ENCODE measurements around the gene PBX4.
A peak's percentile ranks its signal among the peaks of the same experiment; 100 is the strongest.

PBX4 gene

DNA sequence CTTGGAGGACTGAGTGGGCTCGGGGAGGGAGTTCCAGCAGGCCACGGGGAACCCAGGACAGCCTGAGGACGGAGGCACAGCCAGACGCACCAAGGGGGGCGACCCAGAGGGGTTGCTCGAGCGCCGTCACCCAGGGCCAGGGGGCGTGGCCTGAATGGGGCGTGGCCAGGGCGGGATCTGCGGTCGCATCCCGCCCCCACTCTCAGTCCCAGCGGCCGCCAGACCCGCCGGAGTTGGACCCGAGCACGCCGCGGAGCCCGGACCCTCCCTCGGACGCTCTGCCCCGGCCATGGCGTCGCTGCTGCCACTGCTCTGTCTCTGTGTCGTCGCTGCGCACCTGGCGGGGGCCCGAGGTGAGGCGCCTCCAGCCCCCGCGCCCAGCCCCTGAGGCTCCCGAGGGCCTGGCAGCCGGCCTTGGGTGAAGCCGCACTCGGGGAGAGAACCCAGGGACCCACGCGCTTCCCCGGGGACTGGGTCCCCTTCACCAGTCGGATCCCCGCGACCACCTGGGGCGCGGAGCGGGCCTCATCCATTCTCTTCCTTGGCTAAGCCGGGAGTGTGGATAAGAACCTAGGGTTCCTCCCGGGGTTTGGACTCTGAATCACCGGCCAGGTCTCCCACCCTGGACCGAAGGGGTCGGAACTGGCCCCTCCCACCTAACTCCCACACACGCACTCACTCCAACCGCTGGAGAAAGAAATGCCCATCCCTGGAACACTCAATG is 80.3 kb downstream of the PBX4 start, which contains the start of gene CILP2:
Gene CILP2, plus strand, starts transcription at position 205 of the 724 bp plus-strand sequence. Its CDS starts 85 bp downstream, at position 290.
- DNase-seq (ENCODE audit: low read depth) = no peak

DNA sequence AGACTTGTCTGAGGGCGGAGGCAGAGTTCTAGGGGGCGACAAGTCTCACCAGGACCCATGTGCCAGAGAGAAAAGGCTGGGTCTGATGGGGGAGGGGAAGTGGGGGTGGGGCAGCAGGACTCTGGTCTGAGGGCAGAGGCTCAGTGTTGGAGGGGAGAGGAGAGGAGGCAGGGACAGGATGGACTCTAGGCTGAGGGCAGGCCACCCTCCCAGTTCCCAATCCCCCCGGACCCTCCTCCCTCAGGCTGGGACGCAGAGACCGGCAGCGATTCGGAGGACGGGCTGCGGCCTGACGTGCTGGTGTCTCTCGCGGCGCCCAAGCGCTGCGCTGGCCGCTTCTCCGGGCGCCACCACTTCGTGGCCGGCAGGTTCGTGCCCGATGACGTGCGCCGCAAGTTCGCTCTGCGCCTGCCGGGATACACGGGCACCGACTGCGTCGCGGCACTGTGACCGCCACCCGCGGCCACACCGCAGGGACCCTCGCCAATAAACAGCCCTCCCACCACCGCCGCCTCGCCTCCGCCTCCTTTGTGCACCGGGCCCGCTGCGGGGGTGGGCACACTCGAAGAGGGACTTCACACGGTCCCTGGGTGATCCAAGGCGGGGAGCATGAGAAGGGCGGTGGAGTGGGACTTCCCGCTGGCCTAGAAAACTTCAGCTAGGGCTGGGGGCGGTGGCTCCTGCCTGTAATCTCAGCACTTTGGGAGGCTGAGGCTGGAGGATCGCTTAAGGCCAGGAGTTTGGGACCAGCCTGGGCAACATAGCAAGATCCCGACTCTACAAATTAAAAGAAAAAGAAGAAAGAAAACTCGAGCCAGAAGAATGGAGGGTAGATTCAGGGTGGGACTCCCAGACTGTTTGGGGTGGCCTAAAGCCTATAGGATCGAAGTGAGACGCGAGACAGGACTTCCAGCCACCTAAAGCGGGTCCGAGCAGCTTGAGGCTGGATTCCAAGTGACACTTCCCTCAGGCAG is 81.1 kb downstream of the PBX4 start:
- no peak for DNase-seq (ENCODE audit: low read depth)

DNA sequence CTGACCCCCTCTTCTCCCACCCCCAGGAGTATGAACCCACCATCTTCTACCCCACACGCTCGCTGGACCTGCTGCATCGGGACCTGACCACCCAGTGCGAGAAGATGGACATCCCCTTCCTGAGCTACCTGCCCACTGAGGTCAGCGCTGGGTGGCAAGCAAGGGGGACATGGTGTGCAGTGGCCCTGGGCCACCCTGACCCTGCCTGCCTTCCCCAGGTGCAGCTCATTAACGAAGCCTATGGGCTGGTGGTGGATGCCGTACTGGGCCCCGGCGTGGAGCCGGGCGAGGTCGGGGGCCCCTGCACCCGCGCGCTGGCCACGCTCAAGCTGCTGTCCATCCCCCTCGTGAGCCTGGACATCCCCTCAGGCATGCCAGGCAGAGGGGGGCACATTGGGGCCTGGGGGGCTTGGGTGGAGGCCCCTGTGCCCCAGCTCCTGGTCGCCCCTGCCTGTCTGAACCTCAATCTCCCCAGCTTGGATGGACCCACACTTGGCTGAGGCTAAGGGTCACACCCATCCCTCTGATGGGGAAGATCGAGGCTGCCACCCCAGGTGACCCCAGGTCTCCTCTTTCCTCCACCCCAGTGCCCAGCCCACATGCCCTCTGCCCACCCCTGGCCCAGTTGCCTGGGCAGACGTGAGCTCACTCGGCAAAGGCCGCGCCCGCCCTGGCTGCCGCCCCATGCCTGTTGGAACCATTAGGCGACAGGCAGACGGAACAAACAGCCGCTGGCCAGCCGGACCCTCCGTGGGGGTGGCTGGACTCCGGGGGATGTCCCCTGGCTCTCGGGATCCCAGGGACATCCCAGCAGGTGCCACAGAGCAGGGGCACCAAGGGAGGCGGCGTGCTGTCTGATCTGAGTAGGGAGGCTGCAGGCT is 82.9 kb downstream of the PBX4 start:
- DNase-seq (ENCODE audit: low read depth) = no peak

DNA sequence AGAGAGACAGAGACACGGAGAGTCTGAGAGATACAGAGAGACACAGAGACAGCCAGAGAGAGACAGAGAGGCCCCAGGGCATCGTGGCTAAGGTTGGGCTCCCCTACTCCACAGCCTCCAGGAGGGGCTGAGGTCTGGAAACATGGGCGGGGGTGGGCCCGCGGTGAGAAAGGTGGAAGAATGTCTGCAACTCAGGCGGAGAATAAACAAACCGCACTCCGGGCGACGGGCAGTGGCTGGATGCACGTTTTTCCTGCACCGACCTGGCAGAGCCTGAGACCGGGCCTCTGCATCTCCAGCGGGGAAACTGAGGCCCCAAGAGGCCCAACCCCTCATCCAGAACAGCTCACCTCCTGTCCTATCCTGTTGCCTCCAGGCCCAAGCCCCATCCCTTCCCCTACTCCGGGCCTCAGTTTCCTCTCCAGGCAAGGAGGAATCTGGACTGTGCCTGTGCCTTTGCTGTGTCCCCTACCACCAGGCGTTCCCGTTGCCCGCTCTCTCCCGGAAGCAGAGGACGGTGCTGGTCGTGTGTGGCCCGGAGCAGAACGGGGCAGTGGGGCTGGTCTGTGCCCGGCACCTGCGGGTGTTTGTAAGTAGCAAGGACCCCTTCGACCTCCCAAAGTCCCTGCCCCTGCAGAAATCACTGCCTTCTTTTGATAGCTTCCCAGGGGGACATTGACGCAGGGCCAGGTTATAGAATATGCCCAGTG is 83.8 kb downstream of the PBX4 start:
- DNase-seq (ENCODE audit: low read depth) = no peak

DNA sequence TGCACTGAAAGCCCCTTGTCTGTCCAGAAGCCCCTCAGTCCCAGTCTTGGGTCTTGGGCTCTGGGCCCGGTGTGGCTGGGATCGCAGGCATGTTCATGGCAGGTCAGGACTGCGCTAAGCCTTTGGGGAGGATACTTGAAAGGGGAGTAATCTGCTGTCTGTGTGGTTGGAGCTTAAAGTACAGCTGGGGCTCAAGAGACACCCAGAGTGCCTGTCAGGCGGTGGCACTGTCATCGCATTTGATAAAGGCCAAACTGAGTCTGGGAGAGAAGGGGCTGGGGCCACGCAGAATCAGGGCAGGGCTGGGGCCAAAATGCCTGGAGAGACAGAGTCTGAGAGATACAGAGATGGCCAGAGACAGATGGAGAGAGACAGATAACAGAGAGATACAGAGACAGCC is 84.6 kb downstream of the PBX4 start:
- no peak for DNase-seq (ENCODE audit: low read depth)

DNA sequence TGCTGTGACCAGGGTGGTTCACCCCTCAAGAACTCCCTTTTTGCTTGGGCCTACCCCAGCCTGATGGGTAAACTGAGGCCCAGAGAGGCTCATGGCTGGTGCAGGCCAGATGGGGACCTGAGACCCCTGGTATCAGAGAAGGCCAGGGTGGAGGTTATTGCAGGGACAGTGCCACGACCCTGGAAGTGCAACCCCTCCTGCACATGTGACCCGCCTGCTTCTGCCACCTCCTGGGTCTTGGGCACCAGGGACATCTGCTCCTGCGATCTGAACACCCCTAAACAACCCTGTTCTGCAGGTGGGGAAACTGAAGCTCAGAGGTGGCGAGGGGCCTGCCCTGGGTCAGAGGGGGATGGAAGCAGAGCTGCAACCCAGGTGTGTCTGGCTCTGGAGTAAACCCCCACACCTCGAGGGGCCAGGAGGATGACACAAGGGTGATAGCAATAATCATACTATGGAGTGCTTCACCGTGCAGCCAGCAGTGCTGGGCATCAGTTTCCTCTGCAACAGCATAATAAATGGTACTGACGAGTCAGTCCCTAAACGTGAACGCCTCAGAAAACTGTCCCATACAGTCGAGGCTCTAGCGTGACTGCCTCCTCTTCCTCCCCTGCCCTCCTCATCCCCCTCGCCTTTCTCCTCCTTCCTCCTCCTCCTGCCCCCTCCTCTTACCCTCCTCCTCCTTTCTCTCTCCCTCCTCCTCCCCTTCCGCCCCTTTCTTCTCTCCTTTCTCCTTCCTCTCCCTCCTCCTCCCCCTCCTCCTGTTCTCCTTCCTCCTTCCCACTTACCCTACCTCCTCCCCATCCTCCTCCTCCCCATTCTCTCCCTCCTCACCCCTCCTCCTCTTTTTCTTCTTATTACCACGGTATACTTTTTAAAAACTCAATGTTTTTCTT is 85.4 kb downstream of the PBX4 start:
- DNase-seq (ENCODE audit: low read depth) = no peak

DNA sequence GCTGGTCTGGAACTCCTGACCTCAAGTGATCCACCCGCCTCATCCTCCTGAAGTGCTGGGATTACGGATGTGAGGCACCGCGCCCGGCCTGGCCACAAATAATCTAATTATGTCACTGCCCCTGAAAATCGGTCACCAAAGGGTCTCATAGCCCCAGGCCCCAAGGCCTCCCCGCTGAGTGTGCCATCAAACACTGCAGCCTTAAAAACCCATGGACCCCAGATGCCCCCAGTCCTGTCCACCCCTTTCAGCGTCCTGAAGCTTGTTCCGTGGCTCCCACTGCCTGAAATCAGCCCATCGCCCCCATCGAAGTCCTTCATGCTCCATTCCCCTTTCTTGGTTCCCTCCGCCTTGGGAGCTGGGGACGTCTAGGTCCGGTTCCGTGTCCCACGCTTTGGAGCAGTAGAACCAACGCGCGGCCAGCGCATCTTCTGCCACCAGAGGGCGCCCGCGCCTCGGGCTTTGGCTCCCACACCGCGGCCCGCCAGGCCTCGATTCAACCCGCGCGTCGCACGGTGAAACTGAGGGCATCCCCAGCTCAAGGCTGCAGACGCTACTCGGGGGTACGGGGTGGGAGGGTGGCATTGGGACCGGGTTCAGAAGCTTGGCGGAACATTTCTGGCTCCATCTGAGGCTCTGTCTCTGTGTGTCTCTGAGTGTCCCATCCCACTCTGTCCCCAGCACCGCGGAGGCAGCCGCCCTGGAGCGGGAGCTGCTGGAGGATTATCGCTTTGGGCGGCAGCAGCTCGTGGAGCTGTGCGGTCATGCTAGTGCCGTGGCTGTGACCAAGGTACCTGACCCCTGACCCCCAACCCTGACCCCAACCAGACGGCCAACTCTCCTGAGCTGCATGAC is 86.3 kb downstream of the PBX4 start:
- peak; percentile 90 for DNase-seq (ENCODE audit: low read depth)

DNA sequence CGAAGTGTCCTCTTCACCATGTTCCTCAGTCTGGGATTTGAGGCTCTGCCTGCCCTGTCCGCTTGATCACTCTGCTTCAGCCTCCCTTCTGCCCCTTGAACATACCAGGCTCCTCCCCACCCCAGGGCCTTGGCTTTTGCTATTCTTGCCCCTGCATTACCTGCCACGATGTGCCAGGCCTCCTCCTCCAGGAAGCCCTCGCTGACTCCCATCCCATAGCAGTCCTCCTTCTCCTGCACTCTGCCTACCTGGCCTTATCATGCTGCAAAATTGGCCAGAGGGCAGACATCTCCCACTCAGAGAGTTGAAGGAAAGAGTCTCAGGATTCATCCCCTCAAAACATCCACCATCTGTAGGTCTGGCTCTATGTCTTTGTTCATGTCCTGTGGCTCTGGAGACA is 87.6 kb downstream of the PBX4 start:
- no peak for DNase-seq (ENCODE audit: low read depth)

DNA sequence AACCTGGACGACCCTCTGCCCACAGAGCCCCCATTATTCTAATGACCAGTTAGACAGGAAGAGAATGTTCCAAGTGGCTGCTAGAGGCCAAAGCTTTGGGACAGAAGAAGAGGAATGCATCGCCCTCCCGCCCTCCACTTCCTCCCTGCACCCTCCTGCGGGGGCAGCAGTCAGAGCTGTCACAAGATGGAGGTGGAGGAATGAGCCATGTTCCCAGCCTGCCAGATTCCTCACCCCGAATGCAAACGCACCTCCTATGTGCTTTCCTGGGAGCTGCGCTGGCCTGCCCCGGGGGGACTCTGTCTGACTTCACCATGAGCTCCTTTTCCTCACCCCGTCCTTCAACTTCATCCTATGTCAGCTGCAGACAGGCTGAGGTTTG is 88.1 kb downstream of the PBX4 start:
- no peak for DNase-seq (ENCODE audit: low read depth)

DNA sequence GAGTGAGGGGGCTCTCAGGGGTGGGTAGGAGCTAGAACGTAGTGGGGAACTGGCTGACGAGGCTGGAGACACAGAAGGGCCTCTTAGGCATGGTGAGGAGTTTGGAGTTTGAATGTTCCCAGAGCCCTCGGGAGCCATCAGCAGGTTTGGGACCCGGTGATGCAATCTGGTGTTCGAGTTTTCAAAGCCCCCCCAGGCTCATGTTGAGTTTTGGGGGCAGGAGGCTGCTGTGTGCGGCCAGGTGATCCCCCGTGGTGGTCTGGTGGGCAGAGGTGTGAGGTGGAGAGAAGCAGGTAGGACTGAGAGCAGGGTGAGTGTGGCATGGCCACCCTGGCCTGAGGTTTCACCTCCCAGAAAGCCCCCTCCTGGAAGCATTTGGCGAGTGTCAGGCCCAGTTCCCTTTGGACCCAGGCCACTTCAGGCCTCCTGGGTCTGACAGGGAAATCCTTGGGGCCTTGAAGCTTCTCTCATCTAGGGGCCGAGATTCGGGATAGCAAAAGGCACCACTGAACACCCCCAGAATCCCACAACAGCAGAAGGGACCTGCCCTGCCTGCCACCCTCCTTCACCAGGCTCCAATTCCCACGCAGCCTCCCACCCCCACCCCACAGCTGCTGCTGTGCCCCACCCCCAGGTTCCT is 88.6 kb downstream of the PBX4 start:
- DNase-seq (ENCODE audit: low read depth) = no peak

DNA sequence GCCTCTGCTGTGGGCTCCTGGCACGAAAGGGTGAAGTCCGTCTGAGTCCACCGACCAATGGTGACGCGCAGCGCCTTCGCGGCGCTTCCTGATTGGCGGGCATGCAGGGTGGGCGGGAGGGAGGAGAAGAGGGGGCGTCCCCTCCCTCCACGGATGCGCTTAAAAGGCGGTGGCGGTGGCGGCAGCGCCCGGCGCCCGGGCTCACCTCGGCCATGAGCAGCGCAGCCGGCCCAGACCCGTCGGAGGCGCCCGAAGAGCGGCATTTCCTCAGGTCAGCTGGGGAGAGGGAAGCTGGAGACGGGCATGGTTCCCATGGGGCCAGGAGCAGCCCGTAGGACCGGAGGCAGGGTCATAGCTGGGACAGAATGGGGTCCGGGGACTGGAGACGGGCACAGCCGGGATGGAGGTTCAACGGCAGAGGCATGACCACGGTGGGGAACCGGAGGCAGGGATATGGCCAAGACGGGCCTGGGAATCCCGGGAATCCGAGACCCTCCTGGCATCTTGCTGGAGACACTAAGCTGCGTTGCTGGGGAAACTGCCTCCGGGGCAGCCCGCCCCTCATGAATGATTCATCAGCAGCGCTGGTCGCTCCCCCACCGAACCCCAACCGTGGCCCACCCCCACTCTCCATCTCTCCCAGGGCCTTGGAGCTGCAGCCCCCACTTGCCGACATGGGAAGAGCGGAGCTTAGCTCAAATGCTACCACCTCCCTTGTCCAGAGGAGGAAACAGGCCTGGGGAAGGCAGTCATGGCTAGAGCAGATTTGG is 89.6 kb downstream of the PBX4 start, which contains the start of gene YJEFN3:
Gene YJEFN3, plus strand, starts transcription at position 191 of the 770 bp plus-strand sequence. Its CDS starts 22 bp downstream, at position 213.
- no peak for DNase-seq (ENCODE audit: low read depth)

DNA sequence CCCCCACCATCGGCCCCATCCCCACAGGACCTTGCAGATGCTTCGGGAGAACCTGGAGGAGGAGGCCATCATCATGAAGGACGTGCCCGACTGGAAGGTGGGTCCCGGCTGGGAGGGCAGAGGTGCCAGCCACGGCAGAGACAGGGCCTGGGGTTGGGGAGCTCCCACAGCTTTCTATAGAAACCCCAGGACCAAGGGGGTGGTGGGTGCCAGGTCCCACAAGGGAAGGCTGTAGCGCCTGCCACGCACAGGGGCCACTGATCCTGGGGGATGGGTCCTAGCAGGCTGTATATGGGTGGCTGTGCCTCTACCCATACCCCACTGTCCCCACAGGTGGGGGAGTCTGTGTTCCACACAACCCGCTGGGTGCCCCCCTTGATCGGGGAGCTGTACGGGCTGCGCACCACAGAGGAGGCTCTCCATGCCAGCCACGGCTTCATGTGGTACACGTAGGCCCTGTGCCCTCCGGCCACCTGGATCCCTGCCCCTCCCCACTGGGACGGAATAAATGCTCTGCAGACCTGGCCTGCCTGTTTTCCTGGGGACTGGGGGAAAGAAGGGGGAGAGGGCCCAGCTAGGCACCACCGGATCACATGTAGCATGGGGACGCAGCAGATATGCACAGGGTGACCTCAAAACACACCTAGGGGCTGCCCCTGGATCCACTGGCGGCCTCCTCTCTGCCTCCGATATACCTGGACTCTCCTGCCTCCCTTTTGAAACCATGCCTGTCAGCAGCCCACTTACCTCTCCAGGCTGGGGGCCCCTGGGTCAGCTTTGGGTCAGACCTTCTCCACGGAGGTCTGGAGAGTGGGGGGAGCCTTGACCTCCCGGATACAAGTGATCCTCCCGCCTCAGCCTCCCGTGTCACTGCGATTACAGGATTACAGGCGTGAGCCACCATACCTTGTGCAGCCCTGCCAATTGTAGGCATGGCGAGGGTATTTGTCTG is 90.5 kb downstream of the PBX4 start:
- DNase-seq (ENCODE audit: low read depth) = no peak

DNA sequence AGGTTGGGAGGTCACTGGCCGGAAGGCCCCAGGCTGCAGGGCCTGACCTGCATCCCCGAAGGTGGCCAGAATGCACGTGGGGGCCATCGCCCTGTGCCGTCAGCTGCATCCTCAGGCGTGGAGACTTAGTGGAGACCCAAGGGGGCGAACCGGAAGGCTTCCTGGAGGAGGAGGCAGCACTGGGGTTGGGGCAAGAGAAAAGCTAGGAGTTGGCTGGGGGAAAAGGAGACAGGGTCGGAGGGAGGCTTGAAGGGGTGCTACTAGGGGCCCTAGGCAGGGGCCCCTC is 91.2 kb downstream of the PBX4 start:
- no peak for DNase-seq (ENCODE audit: low read depth)

DNA sequence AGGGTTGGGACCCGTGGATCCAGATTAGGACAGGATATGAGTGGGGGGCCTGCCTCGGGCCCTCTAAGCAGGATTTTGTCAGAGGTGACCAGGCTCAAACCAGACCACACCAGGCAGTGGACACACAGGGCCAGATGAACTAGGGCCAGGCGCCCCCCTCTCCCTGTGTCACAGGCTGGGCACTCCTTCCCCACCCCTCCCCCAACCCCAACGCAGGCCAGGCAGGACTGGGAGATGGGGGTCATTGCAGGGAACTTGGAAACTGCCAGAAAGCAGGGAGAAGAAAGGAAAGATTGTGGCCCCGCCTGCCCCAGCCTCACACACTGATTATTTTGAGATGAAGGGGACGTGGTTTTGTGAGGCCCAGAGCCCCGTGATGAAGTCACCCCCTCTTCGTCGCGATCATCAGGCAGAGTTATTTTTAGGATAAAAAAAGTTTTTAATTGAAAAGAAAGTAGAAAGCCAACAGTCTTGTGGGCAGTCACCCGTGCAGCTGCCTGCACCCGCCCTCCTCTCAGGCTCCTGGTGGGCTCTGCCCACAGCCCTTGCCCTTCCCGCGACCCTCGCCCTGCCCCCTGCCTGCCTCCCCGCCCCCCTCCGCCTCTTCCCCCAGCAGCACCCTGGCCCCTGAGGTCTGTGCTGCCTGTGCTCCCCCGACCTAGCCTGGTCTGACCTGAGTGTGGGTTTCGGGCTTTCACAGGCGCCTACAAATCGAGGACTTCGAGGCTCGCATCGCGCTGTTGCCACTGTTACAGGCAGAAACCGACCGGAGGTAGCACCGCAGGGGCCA is 91.7 kb downstream of the PBX4 start:
- DNase-seq (ENCODE audit: low read depth) = no peak

DNA sequence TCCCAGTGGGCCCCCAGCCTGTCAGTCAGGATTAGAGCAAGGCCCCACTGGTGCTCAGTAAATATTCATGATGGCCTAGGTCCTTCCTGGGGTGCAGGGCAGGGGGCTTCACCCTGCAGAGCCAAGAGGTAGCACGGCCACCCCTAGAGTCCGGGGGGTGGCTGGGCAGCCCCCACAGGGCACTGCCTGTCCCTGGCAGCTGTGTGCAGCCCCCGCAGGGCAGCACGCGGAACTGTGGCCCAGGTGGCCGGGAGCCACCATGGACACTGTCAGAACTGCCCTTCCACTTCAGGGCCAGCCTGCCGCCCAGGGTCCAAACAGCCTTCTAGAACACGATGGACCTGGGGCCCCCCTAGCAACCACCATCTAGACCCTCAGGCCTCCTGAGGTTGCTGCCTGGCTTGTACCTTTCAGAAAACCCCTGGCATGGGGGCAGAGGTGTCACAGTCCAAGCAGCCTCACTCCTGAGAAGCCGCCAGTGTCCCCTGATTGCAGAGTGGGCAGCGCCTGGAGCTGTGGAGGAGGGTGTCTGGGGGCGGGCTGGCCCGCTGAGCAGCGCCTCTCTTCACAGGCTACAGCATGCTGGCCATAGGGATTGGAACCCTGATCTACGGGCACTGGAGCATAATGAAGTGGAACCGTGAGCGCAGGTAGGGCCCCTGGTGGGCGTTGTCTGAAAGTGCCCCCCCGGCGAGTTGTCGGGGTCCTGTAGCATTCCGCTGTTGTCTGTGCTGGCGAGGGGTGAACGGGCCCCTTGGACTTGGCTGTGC is 92.7 kb downstream of the PBX4 start:
- no peak for DNase-seq (ENCODE audit: low read depth)

DNA sequence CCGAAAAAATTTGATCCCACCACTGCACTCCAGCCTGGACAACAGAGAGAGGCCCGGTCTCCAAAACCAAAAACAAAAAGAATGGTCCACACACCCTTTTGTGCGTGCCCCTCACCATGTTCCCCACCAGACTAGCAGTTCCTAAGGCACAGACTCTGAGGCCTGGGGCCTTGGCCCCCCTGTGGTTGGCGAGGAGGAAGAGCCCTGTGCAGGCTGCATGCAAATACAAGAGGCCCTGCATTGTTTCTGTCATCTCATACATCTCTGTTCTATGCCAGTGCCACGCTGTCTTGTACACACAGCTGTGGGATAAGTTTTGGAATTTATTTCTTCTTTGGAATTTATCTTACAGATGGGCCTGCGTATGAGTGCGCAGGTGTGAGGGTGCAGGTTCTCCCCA is 94.4 kb downstream of the PBX4 start:
- no peak for DNase-seq (ENCODE audit: low read depth)
